GM20431 (cell line): Measurements from ENCODE around the gene TMEM82.

Experiments used
- in situ Hi-C: fragments of 300-500 bp; cut with MseI, MboI; formaldehyde crosslinking; loops from one replicate; pipeline ENCODE4 v1.15.0; 2020; ENCODE audit warnings: low sequenced_read_pairs; ENCODE audit not compliant: unreplicated experiment

The TMEM82 gene

DNA sequence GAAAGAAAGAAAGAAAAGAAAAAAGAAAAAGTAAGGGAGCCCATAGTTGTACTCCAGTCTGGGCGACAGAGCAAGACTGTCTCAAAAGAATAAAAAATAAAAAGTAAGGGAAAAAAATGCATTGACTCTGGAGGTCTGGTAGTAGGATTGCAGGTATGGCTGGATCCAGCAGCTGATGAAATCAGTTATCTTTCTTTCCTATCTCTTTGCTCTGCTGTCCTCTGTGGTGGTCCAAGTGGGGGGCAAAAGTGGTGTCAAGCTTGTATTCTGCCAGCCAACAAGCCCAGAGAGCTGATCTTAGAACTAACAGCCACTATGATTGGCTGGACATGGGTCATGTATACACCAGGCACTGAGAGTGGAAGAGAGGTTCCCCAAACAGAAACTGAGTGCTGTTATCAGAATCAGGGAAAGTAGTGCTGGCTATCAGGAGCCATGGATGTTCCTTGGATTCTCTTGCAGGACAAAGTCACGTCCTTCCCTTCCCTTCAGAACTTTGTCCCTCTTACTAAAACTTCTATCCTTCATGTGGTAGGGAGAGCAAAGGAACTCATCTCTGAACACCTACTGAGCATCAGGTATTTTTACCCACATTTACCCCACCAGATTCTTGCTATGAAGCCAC is 12.8 kb downstream of the TMEM82 start:
- in situ Hi-C loops: no loop called here

DNA sequence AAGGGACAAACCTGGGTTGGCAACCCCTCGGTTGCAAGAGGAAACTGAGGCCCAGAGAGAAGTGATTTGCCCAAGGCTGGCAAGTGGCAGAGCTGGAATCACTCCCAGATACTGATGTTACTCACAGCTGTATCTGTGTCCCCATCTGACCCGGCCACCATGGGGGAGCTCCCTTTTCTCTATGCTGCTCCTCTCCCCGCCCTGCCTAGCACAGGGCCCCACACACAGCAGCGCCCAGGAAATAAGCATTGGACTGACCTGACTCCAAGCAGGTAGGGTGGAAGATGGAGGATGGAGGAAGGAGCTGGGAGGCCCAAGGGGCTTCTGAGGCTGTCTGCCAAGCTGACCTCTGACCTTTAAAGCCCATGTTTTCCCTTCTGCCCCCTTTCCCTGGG is 13.3 kb downstream of the TMEM82 start:
- in situ Hi-C loops: no loop called here

DNA sequence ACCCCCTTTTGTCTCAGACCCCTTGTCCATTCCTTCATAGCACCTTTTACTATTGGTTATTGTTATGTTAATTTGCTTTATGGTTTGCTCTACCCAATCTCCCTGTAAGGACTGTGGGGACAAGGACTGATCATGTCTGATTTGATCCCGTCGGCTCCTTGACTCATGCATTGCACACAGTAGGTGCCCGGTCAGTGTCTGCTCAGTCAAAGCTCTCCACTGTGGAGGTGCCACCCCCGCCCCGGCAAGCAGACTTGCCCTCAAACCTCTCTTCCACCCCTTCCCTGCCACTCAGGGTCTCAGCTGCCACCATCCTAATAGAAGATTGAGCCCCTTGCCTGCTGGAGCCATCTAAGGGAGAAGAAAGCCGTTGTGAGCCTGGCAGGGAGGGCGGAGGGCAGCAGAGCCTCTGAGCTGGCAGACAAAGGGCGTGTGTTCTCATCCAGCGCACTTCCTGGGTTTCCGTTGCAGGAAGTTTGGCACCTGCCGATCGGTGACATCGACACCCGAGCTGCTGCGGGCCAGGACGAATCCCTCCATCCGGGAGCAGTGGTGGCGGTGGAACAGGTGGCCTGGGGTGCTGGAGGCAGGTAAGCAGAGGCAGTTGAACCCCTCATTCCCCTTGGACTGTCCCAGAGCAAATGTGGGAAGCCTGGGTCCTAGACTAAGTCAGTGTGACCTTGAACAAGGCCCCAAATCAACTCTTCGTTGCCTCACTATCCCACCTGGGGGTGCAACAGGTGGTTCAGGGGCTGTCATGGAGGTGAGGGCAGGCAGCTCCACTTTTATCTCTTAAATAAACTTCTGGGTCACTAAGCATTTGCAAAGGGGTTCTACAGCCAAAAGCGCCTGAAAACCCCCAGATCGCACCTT is 14.1 kb downstream of the TMEM82 start:
- in situ Hi-C loops: no loop called here

DNA sequence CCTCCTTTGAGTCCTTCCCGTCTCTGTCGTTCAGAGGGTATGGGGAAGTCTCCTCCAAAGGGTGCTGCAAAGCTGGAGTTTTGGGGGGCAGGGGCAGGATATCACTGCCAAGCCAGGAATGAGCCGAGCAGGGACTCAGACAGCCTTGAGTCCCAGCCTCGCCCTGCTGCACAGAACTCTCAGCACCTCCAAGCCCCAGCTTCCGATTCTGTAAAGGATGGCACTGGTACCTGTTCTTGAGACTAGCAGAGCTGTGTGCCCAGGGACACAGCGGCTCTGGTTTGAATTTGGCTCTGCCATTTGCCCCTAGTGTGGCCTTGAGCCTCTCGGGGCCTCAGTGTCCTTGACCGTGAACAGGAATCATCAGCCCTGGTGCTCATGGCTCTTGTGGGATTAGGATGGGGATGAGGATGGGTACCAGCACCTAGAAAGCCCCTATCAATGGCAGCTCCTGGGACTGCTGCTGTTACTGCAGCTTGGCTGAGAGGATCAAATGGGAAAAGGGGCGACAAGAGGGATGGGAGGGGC is 14.8 kb downstream of the TMEM82 start:
- in situ Hi-C loops: no loop called here

DNA sequence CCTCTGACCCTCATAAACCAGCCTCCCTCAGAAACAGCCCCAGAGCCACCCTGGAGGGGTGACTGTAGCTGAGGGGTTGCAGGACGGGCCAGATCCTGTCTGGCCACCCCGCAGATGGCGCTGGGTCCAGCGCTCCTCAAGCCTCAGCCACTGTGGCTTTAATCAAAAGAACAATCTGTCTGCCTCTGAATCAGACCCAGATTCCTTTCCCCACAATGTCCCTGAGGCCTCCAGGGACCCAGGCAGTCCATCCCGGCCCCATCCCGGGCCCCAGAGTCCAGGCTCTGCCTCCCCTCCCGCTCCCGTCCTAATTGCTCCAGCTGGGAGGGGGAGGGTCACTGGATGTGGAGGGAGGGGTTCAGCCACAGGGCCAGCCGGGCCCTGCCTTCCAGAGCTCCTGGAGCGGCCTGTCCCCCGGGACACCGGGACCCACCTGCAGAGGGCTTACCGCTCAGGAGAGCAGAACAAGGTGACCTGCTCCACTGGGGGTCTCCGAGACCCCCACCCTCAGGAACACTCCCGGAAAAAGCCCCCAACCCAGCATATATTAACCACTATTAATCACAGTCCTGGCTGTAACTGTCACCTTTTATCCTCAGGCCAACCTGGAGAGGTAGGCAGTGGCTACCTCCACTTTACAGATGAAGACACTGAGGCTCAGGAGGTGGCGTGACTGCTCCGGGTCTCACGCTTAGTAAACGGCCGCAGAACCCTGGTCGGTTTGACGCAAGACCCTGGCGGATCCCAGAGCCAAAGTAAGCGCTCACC is 15.5 kb downstream of the TMEM82 start:
- in situ Hi-C loops: no loop called here

DNA sequence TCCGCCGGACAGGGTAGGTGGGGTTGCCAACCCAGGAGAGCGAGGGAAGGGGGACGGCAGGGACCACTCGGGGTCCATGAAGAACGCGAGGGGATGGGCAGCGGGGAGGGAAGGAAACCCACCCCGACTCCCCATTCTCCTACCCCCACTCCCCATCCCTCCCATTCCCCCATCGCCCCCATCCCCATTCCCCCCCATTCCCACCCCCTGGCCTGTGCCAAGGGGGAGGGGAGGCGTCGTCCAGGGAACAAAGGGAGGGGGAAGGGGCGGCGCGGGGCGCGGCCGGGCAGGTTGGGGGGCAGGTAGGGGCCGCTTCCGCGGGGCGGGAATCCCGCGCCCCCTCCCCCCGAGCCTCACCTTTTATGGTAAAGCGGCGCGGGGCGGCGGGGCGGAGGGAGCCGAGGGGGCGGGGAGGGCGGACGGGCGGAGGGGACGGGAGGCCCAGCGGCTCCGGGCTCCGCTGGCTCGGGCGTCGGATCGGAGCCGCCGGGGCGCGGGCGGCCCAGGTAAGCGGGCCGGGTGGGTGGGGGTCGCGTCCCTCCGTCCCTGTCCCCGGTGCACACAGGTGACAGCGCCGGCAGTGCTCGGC is 16.1 kb downstream of the TMEM82 start, which contains the start of gene FBLIM1:
FBLIM1 (plus strand) TSS at position 453 of the 589 bp plus-strand sequence. CDS start 6,189 bp downstream, outside the sequence.
- in situ Hi-C loops: no loop called here

DNA sequence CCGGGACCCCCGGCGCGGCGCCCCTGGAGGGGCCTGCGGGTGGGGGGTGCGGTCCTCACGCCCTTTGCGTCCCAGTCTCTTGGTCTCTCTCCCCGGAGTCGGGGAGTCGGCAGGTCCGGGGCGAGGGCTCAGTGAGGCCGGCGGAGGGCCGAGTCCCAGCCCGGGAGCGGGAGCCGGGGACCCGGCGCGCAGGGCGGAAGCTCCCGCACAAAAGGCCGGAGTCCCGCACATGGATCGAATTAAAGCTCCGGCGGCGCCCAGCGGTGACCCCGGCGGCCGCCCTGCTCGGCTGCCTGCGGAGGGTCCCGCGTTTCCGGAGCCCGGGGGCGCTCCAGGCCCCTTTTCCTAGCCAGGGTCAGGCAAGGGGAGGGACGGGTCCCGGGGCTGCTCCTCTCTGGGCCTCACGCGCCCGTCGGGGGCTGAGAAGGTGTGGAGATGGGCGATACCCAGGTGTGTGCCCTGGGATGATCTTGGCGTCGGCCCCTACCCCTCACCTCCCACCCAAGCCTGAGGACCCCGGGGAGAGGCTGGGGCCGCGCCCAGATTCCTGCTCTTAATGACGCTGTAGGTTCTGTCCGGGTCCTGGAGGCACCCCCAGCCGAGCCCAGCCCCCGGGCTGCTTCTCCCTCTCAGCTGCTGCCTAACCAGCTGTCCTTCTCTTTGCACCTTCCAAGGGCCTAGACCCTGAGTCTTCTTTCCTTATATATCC is 16.8 kb downstream of the TMEM82 start:
- in situ Hi-C loops: no loop called here

DNA sequence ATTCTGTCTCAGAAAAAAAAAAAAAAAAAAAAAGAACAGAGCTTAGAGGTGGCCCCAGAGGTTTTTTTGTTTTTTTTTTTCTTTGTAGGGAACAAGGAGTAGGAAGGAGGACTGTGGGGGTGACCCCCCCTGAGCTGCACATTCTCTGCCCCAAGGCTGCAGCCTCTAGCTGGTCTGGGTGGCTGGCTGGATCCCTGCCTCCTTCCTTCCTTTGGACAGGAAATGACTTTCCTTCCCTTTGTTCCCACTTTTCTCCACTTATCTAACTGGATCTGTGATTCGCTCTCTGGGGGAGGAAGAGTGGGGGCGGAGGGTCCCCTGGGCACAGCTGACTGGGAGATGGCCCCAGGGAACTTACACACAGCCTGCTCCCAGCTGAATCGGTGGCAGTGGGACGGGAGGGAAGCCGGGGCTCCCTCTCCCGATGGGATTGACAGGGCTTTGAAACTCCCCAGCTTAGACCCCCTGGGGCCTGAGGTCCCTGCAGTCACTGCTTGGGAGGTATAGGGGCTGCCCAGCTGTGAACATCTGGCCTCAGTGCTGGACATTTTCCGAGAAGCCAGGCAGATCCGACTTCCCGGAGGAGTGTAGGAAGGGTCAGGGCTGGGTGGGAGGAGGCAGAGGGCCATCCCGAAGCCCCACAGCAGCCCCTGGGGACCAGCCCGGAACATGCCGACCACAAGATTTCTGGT is 18.4 kb downstream of the TMEM82 start:
- in situ Hi-C loops: no loop called here

DNA sequence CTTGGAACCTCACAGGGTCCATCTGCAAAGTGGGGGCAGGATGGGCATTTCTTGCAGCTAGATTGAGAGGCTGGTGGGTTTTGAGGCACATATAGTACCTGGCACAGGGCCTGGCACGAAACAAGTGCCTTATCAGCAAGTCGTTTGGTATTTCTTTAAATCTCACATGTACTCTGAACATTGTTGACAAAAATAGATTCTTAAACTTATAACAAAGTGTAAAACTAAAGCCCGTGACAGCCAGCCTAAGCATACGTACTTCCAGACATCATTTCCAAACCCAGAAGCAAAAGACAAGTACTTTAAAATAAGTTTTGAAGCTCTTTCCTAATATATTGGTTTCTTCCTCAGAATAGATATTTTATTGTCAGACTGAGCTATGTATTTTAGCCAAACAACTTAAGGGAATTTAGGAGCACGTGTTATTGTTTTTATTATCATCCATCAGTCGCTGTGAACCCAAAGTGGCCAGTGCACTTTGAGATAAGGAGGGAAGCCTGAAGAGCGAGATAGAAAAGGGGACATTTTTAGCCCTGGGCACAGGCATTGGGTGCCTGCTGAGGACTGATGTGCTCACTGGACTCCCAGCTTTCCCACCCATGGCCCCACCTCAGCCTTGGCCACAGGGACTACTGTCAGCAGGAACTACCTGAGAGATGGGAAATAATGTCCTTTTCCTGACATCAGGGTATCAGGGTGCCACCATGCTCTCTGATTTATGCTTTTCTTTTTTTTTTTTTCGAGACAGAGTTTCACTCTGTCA is 19.2 kb downstream of the TMEM82 start:
- in situ Hi-C loops: no loop called here

DNA sequence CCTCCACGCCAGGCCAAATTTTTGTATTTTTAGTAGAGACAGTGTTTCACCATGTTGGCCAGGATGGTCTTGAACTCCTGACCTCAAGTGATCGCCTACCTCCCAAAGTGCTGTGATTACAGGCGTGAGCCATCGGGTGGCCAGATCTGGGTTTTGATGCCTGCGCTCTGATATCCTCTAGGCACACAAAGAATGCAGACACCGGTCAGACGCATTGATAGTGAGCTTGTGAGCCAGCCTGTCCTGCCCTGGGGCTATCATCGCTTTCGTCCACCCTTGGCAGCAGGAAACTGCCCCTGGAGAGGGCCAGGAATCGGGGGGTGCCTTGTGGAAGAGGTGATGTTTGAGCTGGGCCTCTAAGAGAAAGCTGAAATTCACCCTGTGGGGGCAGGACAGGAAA is 20.2 kb downstream of the TMEM82 start:
- in situ Hi-C loops: no loop called here

DNA sequence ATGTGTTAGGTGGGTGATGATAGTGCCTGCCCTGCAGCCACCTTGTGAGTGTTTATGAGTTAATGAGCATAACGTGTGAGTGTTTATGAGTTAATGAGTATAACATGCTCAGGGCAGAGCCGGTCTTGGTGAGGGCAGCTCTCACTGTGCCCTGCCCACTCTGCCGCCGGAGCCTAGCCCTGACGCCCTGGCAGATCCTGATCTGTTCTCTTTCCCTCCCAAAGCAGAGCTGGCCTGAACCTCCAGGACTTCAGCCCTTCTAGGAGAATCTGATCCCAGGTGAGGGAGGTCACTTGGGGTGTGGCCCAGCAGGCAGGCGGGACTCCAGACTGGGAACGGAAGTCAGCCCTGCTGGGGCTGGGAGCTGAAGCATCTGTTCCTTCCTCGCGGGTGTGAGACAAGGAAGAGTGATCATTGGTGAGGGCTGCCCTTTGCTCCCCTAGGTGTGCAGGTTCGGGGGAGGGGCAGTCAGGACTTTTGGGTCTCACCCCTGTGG is 22.0 kb downstream of the TMEM82 start:
- in situ Hi-C loops: no loop called here

DNA sequence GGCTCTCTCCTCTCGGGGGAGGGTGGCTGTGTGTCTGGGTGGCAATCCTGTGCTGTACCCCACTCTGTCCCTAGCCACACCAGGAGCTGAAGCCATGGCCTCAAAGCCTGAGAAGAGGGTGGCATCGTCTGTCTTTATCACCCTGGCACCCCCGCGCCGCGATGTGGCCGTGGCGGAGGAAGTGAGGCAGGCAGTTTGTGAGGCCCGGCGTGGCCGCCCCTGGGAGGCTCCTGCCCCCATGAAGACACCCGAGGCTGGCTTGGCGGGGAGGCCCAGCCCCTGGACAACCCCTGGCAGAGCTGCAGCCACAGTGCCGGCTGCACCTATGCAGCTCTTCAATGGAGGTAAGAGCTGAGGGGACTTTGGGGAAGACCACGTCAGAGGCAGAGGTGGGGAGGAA is 22.6 kb downstream of the TMEM82 start:
- in situ Hi-C loops: no loop called here

DNA sequence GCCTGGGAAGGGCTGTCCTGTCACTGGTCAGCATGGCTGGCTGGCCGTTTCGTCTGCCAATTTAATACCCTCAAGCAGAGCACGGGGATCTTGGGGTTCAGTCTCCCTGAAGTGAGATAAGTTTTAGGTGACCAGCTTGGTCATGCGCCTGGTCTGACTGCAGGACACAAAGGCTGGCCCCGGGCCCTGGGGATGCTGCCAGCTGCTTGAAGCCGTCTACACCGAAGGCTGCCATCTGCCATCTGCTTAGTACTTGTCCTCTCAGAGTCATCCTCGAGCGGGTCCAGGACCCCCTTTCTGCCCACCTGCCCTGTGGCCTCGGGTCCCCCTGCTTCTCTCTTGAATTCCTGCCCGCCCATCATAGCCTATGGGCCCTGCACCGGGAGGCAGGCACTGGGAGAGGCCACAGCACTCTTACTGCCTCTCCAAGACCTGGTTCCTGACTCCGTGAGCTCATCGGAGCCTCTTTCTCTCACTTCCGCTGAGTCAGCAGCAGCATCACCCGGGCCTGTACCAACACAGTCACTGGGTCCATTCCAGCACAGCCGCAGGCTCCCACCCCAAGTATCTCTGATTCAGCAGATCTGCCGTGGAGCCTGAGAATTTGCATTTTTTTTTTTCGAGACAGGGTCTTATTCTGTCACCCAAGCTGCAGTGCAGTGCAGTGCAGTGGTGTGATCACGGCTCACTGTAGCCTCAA is 23.3 kb downstream of the TMEM82 start:
- in situ Hi-C loops: no loop called here

DNA sequence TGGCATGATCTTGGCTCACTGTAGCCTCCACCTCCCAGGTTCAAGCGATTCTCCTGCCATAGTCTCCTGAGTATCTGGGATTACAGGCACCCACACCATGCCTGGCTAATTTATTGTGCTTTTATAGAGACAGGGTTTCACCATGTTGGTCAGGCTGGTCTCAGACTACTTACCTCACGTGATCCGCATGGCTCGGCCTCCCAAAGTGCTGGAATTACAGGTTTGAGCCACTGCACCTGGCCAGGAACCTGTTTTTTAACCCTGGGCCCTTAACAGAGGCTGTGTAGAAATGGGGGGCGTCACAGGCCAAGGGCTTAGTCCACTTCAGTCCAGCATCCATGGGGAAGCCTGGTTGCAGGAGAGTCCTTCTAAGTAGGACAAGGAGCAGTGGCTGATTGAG is 25.6 kb downstream of the TMEM82 start:
- in situ Hi-C loops: no loop called here

DNA sequence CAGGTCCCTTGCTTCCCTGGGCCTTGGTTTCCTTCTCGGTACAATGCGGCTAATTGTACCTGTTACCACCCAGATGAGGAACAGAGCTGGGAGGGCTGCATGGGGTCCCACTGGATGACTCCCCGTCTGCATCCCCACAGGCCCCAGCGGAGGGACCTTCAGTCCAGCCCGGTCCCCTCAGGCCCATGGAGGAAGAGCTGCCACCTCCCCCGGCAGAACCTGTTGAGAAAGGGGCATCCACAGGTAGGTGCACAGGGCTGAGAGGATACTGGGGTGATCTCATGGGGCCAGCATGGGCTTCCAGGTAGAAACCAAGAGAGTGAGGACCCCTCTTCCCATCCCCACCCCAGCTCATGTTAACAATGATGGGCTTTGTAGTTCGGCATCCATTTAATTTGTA is 26.1 kb downstream of the TMEM82 start:
- in situ Hi-C loops: no loop called here

DNA sequence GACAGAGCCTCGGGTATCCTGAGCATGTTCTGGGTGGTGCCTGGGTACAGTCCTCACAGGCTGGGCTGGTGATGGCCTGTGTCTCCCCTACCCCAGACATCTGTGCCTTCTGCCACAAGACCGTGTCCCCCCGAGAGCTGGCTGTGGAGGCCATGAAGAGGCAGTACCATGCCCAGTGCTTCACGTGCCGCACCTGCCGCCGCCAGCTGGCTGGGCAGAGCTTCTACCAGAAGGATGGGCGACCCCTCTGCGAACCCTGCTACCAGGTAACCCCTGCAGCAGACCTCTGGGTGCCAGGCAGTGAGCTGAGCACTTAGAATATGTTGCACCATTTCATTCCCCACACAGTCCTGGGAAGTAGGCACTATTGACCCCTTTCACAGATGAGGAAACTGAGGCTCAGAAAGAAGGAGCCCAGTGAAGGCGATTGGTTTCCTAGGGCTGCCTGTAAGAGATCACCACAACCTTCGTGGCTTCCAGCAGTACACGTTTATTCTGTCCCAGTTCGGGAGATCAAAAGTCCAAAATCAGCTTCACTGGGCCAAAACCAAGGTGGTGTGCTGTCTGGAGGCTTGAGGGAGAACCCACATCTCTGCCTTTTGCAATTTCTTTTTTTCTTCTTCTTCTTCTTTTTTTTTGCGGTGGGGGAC is 28.1 kb downstream of the TMEM82 start:
- in situ Hi-C loops: no loop called here

DNA sequence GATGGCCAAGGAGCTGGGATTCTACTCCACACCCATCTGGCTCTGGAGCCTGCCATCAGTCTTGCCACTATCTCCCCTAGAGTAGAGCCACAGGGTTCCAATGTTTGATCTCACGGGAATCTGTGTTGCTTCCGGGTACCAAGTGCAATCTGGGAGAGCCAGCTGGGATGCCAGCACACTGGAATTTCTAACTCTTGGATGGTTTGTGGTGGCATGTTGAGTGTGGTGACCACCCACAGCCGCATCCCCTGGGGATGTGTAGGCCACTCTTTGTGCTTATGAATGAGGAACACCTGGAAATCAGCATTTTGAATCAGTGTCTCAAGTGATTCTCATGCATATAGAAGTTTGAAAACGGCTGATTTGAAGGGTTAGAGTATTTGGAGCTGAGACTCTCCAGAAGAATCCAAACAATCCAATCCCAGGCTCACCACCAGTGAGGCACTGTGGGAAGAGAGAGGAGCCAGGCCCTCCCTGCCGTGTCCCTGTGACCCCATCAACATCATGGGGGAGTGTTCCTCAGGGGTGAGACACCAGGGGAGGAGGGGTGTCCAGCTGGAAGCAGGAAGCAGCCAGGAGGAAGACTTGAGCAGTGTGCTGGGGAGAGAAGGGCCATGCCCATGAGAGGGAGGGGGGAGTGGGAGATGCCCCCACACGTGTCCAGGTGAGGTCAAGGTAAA is 29.7 kb downstream of the TMEM82 start:
- in situ Hi-C loops: no loop called here
